ENCODE results near the gene A3GALT2. TPM values are rescaled to one million over a fixed set of nuclear protein-coding genes. Genes with fewer than 3 reads are reported as not detected.
"Not testable (repeated sequence)": the region's sequence is repeated elsewhere in the genome, so short reads cannot be mapped to it uniquely, and the experiment has no call there.

The A3GALT2 gene
- polyA plus RNA-seq, 1 donor from 2014 or later, result 0.35 TPM

- TF ChIP-seq MXI1 (conservative IDR thresholded peaks at IDR 0.05; ENCODE audit: poor library complexity, severe bottlenecking) (no peak), RAD21 (conservative IDR thresholded peaks at IDR 0.05) (no peak), EZH2 (IDR thresholded peaks at IDR 0.05; ENCODE audit: borderline replicate concordance, insufficient read depth, low read length, poor library complexity, severe bottlenecking) (no peak), EP300 (conservative IDR thresholded peaks at IDR 0.05; ENCODE audit: poor library complexity, severe bottlenecking) (no peak), SMC3 (conservative IDR thresholded peaks at IDR 0.05; ENCODE audit: poor library complexity) (no peak), REST (IDR thresholded peaks at IDR 0.05; ENCODE audit: borderline replicate concordance) (no peak), TAF1 (IDR thresholded peaks at IDR 0.05; ENCODE audit: low read depth) (no peak), POLR2AphosphoS5 (IDR thresholded peaks at IDR 0.05) (no peak)
- TF ChIP-seq, protein P1, sequence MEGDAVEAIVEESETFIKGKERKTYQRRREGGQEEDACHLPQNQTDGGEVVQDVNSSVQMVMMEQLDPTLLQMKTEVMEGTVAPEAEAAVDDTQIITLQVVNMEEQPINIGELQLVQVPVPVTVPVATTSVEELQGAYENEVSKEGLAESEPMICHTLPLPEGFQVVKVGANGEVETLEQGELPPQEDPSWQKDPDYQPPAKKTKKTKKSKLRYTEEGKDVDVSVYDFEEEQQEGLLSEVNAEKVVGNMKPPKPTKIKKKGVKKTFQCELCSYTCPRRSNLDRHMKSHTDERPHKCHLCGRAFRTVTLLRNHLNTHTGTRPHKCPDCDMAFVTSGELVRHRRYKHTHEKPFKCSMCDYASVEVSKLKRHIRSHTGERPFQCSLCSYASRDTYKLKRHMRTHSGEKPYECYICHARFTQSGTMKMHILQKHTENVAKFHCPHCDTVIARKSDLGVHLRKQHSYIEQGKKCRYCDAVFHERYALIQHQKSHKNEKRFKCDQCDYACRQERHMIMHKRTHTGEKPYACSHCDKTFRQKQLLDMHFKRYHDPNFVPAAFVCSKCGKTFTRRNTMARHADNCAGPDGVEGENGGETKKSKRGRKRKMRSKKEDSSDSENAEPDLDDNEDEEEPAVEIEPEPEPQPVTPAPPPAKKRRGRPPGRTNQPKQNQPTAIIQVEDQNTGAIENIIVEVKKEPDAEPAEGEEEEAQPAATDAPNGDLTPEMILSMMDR (IDR thresholded peaks at IDR 0.05; ENCODE audit: poor library complexity, severe bottlenecking), result no peak
- no peak overlapping the region for H2AFZ ChIP-seq (ENCODE audit: low read depth, low read length)
- H3F3A ChIP-seq (ENCODE audit: insufficient read depth, low read length, poor library complexity, severe bottlenecking), result no peaks in the 10 kb centered on the region
- no peak overlapping the region for H3K27ac ChIP-seq (ENCODE audit: low read length)
- no peaks in the 10 kb centered on the region for H3K36me3 ChIP-seq (ENCODE audit: insufficient read depth, low read length)
- no peak overlapping the region for H3K4me2 ChIP-seq (ENCODE audit: low read length)
- no peaks in the 10 kb centered on the region for H3K9me2 ChIP-seq (ENCODE audit: insufficient read depth, low read length)
- no peaks in the 10 kb centered on the region for H3K79me2 ChIP-seq (replicated peaks; ENCODE audit: insufficient read depth, low read length)
- H3K9ac ChIP-seq (ENCODE audit: low read length), result no peak overlapping the region
- no peaks in the 10 kb centered on the region for H4K20me1 ChIP-seq (ENCODE audit: insufficient read depth)
- no peaks in the 10 kb centered on the region for H3K27me3 ChIP-seq (ENCODE audit: insufficient read depth, low read depth, low read length)
- H3K4me3 ChIP-seq (ENCODE audit: low read length), result no peak overlapping the region
- no peaks in the 10 kb centered on the region for H3K9me3 ChIP-seq (ENCODE audit: low read length)
Observed at GRCh38 chr1:33310702-33311101, 10.2 kb downstream of the A3GALT2 start.

- H2AFZ ChIP-seq (ENCODE audit: low read depth, low read length); H3K36me3 ChIP-seq (ENCODE audit: insufficient read depth, low read length); H3K4me3 ChIP-seq (ENCODE audit: low read length); H3K9me3 ChIP-seq (ENCODE audit: low read length); H4K20me1 ChIP-seq (ENCODE audit: insufficient read depth); H3K27me3 ChIP-seq (ENCODE audit: insufficient read depth, low read depth, low read length); H3K9ac ChIP-seq (ENCODE audit: low read length); H3K27ac ChIP-seq (ENCODE audit: low read length); H3K9me2 ChIP-seq (ENCODE audit: insufficient read depth, low read length); H3K79me2 ChIP-seq (replicated peaks; ENCODE audit: insufficient read depth, low read length); H3K4me2 ChIP-seq (ENCODE audit: low read length); H3F3A ChIP-seq (ENCODE audit: insufficient read depth, low read length, poor library complexity, severe bottlenecking): not testable (repeated sequence)
Observed at GRCh38 chr1:33309351-33309750, 11.5 kb downstream of the A3GALT2 start.

DNA sequence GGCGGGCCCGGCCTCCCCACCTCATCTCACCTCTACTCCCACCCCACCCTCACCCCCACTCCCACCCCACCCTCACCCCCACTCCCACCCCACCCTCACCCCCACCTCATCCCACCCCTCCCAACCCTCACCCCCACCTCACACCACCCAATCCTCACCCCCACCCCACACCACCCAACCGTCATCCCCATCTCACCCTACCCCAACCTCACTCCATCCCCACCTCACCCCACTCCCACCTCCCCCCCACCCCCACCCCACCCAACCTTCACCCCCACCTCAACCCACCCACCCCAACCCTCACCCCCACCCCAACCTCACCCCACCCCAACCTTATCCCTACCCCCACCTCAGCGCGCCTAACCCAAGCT is 13.4 kb downstream of the A3GALT2 start:
- Histone ChIP-seq H3K27ac (ENCODE audit: low read length) (no peak overlapping the region), H3K4me2 (ENCODE audit: low read length) (no peak overlapping the region), H3K4me3 (ENCODE audit: low read length) (no peak overlapping the region), H3K9me3 (ENCODE audit: low read length) (no peaks in the 10 kb centered on the region), H3K36me3 (ENCODE audit: insufficient read depth, low read length) (no peaks in the 10 kb centered on the region), H2AFZ (ENCODE audit: low read depth, low read length) (no peak overlapping the region), H3K9ac (ENCODE audit: low read length) (no peak overlapping the region), H3K27me3 (ENCODE audit: insufficient read depth, low read depth, low read length) (no peaks in the 10 kb centered on the region), H3K79me2 (replicated peaks; ENCODE audit: insufficient read depth, low read length) (no peaks in the 10 kb centered on the region), H4K20me1 (ENCODE audit: insufficient read depth) (no peaks in the 10 kb centered on the region), H3F3A (ENCODE audit: insufficient read depth, low read length, poor library complexity, severe bottlenecking) (no peaks in the 10 kb centered on the region), H3K9me2 (ENCODE audit: insufficient read depth, low read length) (no peaks in the 10 kb centered on the region)
- TF ChIP-seq TAF1 (IDR thresholded peaks at IDR 0.05; ENCODE audit: low read depth), result no peak
- TF ChIP-seq REST (IDR thresholded peaks at IDR 0.05; ENCODE audit: borderline replicate concordance), result no peak
- TF ChIP-seq, protein P1 (IDR thresholded peaks at IDR 0.05; ENCODE audit: poor library complexity, severe bottlenecking), result no peak
- no peak for TF ChIP-seq MXI1 (conservative IDR thresholded peaks at IDR 0.05; ENCODE audit: poor library complexity, severe bottlenecking)
- TF ChIP-seq POLR2AphosphoS5 (IDR thresholded peaks at IDR 0.05), result no peak
- no peak for TF ChIP-seq RAD21 (conservative IDR thresholded peaks at IDR 0.05)
